Neural progenitor cell (in vitro differentiated cells): Measurements from ENCODE around the gene NES.

Source experiments
- EZH2 ChIP-seq: fragments of 200-600 bp; sonication (generic); IDR thresholded peaks from 2 replicates; pipeline ENCODE4 v1.6.1; 2017; ENCODE audit warnings: antibody characterized with exemption, mild to moderate bottlenecking, moderate library complexity
- TF ChIP-seq, protein P1 (sequence below): fragments of 200-600 bp; sonication (generic); IDR thresholded peaks from 2 replicates; pipeline ENCODE4 v1.5.1; 2017; ENCODE audit warnings: antibody characterized with exemption, mild to moderate bottlenecking

DNA sequence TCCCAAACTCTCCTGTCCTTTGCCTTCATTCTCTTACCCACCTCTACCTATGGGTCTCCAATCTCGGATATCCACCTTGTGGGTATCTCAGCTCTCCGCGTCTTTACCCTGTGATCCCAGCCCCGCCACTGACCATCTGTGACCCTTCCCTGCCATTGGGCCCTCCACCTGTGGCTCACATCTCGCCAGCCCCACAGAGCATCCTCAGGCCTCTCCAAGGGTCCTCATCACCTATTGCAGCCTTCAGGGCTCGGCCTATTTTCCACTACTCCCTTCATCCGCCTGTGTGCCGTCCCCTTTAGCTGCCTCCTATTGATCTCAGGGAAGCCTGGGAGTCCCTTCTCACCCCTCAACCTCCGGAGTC is 24.2 kb downstream of the NES start:
- TF ChIP-seq, protein P1, sequence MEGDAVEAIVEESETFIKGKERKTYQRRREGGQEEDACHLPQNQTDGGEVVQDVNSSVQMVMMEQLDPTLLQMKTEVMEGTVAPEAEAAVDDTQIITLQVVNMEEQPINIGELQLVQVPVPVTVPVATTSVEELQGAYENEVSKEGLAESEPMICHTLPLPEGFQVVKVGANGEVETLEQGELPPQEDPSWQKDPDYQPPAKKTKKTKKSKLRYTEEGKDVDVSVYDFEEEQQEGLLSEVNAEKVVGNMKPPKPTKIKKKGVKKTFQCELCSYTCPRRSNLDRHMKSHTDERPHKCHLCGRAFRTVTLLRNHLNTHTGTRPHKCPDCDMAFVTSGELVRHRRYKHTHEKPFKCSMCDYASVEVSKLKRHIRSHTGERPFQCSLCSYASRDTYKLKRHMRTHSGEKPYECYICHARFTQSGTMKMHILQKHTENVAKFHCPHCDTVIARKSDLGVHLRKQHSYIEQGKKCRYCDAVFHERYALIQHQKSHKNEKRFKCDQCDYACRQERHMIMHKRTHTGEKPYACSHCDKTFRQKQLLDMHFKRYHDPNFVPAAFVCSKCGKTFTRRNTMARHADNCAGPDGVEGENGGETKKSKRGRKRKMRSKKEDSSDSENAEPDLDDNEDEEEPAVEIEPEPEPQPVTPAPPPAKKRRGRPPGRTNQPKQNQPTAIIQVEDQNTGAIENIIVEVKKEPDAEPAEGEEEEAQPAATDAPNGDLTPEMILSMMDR: no peak
- no peak for TF ChIP-seq EZH2
